Loucy (cell line): ENCODE data around the gene INF2.

Source experiments
- CTCF ChIP-seq: fragments of 200-600 bp; sonication (generic); conservative IDR thresholded peaks from 2 replicates; pipeline ENCODE4 v1.5.1; 2014; ENCODE audit warnings: mild to moderate bottlenecking, antibody characterized with exemption, low read length
- EZH2phosphoT487 ChIP-seq: fragments of 200-600 bp; IDR thresholded peaks from 2 replicates; pipeline ENCODE4 v1.6.1; 2018; ENCODE audit warnings: antibody characterized with exemption, mild to moderate bottlenecking, moderate library complexity, borderline replicate concordance

DNA sequence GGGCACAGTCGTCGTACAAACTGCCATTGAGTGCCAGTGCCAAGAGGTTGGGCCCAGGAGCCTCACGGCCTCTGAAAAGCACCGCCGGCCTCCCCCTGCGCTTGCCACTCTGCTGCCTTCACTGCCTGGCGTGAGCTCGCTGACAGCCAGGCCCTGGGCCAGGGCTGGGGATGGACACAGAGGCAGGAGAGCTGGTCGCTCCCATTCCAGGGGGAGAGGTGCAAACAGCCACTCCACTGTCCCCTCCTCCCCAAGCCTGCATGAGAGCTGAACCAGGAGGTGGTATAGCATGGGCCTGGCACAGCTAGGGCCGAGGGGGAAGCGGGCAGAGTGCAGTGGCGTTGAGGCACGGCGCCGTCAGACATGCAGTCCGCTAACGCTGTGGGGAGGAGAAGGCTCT is 39.2 kb downstream of the INF2 start:
- TF ChIP-seq CTCF: no peak
- no peak for TF ChIP-seq EZH2phosphoT487
